Measurements from ENCODE around the gene PLLP. TPM values are rescaled to one million over a fixed set of nuclear protein-coding genes. Genes with fewer than 3 reads are reported as not detected.

Gene PLLP
- total RNA-seq, 6 donors from 2014 or later, result 38.8 to 184 (median 114) TPM

DNA sequence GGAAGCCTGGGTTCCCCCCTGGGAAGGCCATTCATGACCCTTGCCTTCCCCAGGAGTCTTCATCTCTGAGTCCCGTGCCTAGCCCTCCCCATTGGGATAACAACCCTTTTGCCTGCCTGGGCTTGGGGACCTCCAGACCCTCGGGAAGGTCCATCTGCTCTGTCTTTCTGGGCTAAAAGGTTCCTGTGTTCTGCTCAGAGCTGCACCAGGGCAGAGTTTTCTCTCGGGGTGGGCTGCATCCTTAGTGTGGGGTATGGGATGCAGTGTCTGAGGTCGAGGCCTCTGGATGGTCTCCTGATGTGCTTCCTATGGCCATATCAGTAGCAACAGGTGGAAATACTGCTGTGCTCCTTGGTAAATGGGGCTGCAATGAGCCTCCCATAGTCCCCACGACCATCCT is 22.9 kb upstream of the PLLP start:
- WGBS, 2 donors, result 78 to 88% methylated on average over 4 to 5 of the region's 5 CpGs
- no peak for TF ChIP-seq POLR2A (IDR thresholded peaks at IDR 0.05)
- no peak for TF ChIP-seq EP300 (IDR thresholded peaks at IDR 0.05)
- ATAC-seq (ENCODE audit: low FRiP score in 2 of 2), result no peak
- H3K36me3 ChIP-seq, result no peaks in the 10 kb centered on the region
- H3K27me3 ChIP-seq, result no peaks in the 10 kb centered on the region
- DNase-seq, result no peak
- no peak overlapping the region for H3K4me3 ChIP-seq
- peaks cover 16 to 23% (median 22%) of the 10 kb centered on the region in 4 donors for H3K4me1 ChIP-seq
- H3K27ac ChIP-seq, result no peak overlapping the region
- no peaks in the 10 kb centered on the region for H3K9me3 ChIP-seq

DNA sequence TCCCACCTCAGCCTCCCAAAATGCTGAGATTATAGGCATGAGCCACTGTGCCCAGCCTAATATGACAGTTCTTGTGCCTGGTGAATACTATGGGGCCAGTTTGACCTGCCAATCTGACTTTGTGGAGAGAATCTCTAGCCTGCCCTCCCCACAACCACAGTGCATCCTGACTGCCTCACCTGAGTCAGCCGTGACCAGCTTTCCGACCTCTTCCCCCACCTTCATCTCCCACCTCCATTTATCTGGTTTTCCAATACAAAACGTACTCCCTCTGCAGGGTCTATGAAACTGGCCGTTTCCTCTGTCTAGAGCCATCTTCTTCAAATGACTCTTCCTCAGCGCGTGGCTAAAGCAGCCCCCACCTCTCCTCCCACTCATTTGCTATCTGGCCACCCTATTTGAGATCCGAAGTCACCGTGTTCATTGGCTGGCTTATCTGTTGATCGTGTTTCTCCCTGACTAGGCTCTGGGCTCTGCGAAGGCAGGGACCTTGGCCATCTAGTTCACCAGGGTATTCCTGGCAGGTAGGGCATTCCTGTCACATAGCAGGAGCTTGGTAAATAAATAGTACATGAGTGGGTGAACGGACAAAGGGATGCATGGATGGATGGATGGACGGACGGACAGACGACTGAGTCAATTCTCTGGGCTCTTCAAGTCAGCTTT is 22.3 kb upstream of the PLLP start:
- Histone ChIP-seq H3K27ac (no peak overlapping the region), H3K4me3 (no peak overlapping the region), H3K27me3 (no peaks in the 10 kb centered on the region), H3K4me1 (peaks cover 16 to 23% (median 22%) of the 10 kb centered on the region in 4 donors), H3K36me3 (no peaks in the 10 kb centered on the region), H3K9me3 (no peaks in the 10 kb centered on the region)
- TF ChIP-seq POLR2A (IDR thresholded peaks at IDR 0.05) (no peak), POLR2AphosphoS5 (IDR thresholded peaks at IDR 0.05) (no peak), EP300 (IDR thresholded peaks at IDR 0.05) (no peak)
- TF ChIP-seq, protein P1, sequence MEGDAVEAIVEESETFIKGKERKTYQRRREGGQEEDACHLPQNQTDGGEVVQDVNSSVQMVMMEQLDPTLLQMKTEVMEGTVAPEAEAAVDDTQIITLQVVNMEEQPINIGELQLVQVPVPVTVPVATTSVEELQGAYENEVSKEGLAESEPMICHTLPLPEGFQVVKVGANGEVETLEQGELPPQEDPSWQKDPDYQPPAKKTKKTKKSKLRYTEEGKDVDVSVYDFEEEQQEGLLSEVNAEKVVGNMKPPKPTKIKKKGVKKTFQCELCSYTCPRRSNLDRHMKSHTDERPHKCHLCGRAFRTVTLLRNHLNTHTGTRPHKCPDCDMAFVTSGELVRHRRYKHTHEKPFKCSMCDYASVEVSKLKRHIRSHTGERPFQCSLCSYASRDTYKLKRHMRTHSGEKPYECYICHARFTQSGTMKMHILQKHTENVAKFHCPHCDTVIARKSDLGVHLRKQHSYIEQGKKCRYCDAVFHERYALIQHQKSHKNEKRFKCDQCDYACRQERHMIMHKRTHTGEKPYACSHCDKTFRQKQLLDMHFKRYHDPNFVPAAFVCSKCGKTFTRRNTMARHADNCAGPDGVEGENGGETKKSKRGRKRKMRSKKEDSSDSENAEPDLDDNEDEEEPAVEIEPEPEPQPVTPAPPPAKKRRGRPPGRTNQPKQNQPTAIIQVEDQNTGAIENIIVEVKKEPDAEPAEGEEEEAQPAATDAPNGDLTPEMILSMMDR (IDR thresholded peaks at IDR 0.05), result no peak
- no peak for ATAC-seq (ENCODE audit: low FRiP score in 2 of 2)
- no peak for DNase-seq
- WGBS, 2 donors, result 83 to 86% methylated on average over 14 of the region's 14 CpGs

DNA sequence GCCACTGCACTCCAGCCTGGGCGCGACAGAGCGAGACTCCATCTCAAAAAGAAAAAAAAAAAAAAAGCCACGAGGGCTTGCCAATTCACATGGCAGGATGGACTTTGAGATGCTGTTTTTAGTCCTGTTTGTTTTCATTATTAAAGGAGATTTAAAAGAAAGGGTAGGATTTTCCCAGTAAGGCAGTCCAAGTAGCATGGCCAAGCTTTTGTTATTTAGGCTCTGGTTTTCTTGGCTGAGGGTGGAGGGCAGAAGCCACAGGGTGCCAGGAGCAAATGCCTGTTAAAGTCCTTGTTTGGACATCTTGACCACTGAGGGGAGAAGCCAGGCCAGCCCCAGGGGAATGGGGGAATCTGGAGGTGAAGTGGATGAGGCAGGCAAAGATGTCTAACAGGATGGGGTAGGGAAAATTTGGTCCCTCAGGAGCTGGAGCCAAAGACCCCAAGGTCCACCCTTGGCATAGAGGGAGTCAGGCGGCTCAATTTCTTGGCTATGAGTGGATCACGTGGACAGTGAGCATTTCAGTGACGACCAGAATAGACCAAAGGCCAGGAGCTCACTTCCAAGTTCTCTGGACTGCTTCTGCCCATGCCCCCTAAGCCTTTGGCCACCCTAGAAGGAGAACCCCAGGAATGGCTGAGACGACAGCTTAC is 20.8 kb upstream of the PLLP start:
- H3K27me3 ChIP-seq, result no peaks in the 10 kb centered on the region
- H3K9me3 ChIP-seq, result no peaks in the 10 kb centered on the region
- H3K4me1 ChIP-seq, result peaks cover 23 to 34% (median 31%) of the 10 kb centered on the region in 4 donors
- H3K27ac ChIP-seq, result peak overlapping the region; percentile 59 to 82 (median 75)
- 57 to 79% methylated on average over 8 of the region's 8 CpGs for WGBS, 2 donors
- TF ChIP-seq POLR2A (IDR thresholded peaks at IDR 0.05) (no peak), POLR2AphosphoS5 (IDR thresholded peaks at IDR 0.05) (no peak), EP300 (IDR thresholded peaks at IDR 0.05) (no peak)
- TF ChIP-seq, protein P1 (IDR thresholded peaks at IDR 0.05), result no peak
- H3K4me3 ChIP-seq, result no peak overlapping the region
- ATAC-seq (ENCODE audit: low FRiP score in 2 of 2), result no peak
- no peaks in the 10 kb centered on the region for H3K36me3 ChIP-seq
- no peak for DNase-seq

DNA sequence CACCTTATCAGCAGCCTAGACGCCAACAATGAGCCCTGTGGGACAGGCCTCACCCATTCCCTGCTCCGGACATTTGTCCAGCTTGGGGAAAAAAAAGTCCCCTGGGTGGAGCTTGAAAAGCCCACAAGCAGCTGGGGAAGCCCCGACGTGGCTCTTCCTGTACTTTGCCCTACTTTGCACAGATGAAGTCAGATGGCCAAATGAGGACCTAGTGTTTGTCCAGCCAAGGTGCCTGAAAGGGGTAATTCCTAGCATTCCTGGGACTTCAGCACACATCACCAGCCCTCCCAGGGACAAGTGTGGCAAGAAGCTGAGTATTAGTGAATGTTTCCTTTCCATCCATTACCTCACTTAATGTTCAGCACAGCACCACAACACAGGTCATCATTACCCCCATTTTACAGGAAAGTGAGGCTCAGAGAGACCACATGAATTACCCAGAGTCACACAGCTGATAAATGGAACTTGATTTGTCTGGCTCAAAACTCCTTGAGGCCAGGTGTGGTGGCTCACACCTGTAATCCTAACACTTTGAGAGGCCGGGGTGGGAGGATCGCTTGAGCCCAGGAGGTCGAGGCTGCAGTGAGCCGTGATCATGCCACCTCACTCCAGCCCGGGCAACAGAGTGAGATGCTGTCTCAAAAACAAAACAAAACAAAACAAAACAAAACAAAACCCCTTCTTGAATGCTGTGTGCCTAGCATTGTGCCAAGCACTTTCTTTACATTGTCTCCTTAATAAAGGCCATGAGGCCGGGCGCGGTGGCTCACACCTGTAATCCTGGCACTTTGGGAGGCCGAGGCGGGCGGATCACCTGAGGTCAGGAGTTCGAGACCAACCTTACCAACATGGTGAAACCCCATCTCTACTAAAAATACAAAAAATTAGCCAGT is 19.9 kb upstream of the PLLP start:
- Histone ChIP-seq H3K27me3 (no peaks in the 10 kb centered on the region), H3K36me3 (no peaks in the 10 kb centered on the region), H3K9me3 (no peaks in the 10 kb centered on the region), H3K27ac (peak overlapping the region; percentile 73 to 82 (median 75)), H3K4me1 (peaks cover 23 to 34% (median 31%) of the 10 kb centered on the region in 4 donors), H3K4me3 (no peak overlapping the region)
- TF ChIP-seq EP300 (IDR thresholded peaks at IDR 0.05), result peak in 3 of 4 donors; percentile 21 to 85 (median 66)
- TF ChIP-seq, protein P1 (IDR thresholded peaks at IDR 0.05), result no peak
- peak; percentile 64 to 77 for TF ChIP-seq POLR2AphosphoS5 (IDR thresholded peaks at IDR 0.05)
- peak in 1 of 4 donors; percentile 15 for TF ChIP-seq POLR2A (IDR thresholded peaks at IDR 0.05)
- peak in 1 of 2 donors; percentile 88 for DNase-seq
- ATAC-seq (ENCODE audit: low FRiP score in 2 of 2), result peak in 1 of 2 donors; percentile 27
- 72 to 73% methylated on average over 16 of the region's 16 CpGs for WGBS, 2 donors

DNA sequence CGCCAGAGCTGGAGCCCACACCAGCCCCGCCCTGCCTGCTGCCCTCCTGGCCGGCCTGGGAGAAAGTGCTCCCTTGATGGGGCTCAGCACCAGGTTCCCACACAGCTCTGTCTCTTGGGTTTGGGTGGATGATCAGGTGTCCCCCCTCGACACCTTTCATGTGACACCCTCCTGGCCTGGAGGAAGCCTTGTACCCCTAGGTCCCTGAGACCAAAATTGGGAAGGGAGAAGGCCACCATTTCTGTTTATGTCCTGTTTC is 19.4 kb upstream of the PLLP start:
- DNase-seq (peak in 1 of 2 donors; percentile 60), ATAC-seq (ENCODE audit: low FRiP score in 2 of 2) (no peak)
- no peaks in the 10 kb centered on the region for H3K9me3 ChIP-seq
- H3K4me1 ChIP-seq, result peaks cover 29 to 40% (median 36%) of the 10 kb centered on the region in 4 donors
- TF ChIP-seq, protein P1 (IDR thresholded peaks at IDR 0.05), result no peak
- no peak for TF ChIP-seq EP300 (IDR thresholded peaks at IDR 0.05)
- no peak for TF ChIP-seq POLR2A (IDR thresholded peaks at IDR 0.05)
- no peak for TF ChIP-seq POLR2AphosphoS5 (IDR thresholded peaks at IDR 0.05)
- H3K27ac ChIP-seq, result peak overlapping the region; percentile 73 to 82 (median 75)
- H3K36me3 ChIP-seq, result no peaks in the 10 kb centered on the region
- H3K4me3 ChIP-seq, result no peak overlapping the region
- 73 to 82% methylated on average over 4 of the region's 4 CpGs for WGBS, 2 donors
- H3K27me3 ChIP-seq, result no peaks in the 10 kb centered on the region

All from upper lobe of left lung (tissue), 6 donors.